ENCODE measurements around the gene SYNPO.

SYNPO gene

GRCh38 chr5:150622157-150622556, 18.3 kb upstream of the SYNPO start:
- no peak for DNase-seq (ENCODE audit: extremely low spot score)
- TF ChIP-seq FOXK2 (IDR thresholded peaks at IDR 0.05) = no peak
- TF ChIP-seq LEF1 (IDR thresholded peaks at IDR 0.05; ENCODE audit: borderline replicate concordance) = no peak
- TF ChIP-seq TARDBP (IDR thresholded peaks at IDR 0.05) = no peak
- no peak for TF ChIP-seq FOXA1 (IDR thresholded peaks at IDR 0.05)
- no peak for TF ChIP-seq HDGF (IDR thresholded peaks at IDR 0.05; ENCODE audit: borderline replicate concordance)
- no peak for TF ChIP-seq FOXM1 (IDR thresholded peaks at IDR 0.05; ENCODE audit: borderline replicate concordance)
- no peak for TF ChIP-seq CTBP1 (IDR thresholded peaks at IDR 0.05; ENCODE audit: borderline replicate concordance)
- TF ChIP-seq ELF4 (IDR thresholded peaks at IDR 0.05) = no peak
- TF ChIP-seq BHLHE40 (IDR thresholded peaks at IDR 0.05; ENCODE audit: borderline replicate concordance) = no peak
- TF ChIP-seq L3MBTL2 (conservative IDR thresholded peaks at IDR 0.05) = no peak
- no peak for TF ChIP-seq SP1 (IDR thresholded peaks at IDR 0.05)
- no peak for TF ChIP-seq ZNF384 (IDR thresholded peaks at IDR 0.05)
- TF ChIP-seq SUZ12 (IDR thresholded peaks at IDR 0.05) = no peak
- TF ChIP-seq, protein P1, sequence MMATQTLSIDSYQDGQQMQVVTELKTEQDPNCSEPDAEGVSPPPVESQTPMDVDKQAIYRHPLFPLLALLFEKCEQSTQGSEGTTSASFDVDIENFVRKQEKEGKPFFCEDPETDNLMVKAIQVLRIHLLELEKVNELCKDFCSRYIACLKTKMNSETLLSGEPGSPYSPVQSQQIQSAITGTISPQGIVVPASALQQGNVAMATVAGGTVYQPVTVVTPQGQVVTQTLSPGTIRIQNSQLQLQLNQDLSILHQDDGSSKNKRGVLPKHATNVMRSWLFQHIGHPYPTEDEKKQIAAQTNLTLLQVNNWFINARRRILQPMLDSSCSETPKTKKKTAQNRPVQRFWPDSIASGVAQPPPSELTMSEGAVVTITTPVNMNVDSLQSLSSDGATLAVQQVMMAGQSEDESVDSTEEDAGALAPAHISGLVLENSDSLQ (IDR thresholded peaks at IDR 0.05) = no peak
- TF ChIP-seq NFRKB (IDR thresholded peaks at IDR 0.05) = no peak
- TF ChIP-seq ARNT (IDR thresholded peaks at IDR 0.05) = no peak
- ChIA-PET POLR2A (no interaction called here), CTCF (no interaction called here)

DNA sequence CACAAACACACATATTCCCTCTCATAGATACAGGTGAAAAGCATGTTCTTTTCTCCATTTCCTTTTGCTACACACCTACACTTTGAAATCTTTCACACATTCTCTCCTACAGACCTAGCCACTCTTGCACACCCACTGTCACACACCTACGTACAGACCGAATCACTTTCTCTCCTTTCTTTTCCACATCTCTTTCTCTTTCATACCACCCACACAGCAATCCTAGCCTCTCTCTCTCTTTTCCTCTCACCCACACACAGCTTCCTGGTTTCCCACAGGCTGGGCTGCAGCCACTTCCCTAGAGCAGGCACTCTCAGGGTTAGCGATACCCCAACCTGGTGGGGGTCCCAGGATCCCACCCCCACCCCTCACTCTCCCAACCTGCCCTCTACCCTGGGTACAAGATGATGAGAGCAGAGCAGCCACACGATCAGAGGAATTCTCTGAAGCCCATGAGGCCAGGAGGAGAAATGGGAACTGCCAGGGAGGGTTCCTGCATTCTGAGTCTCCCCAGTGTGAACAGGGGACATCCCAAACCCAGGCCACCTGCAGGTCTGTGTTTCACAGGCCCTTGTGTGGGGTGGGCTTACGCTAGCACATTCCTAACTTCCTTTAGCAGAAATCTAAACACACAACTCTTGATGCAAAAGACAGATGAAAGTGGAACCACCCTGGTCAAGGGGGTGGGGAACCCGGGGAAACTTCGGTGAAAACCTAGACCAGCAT, 17.1 kb upstream of the SYNPO start:
- no peak for DNase-seq (ENCODE audit: extremely low spot score)
- POLR2A ChIA-PET = no interaction called here
- TF ChIP-seq FOXK2 (IDR thresholded peaks at IDR 0.05) (no peak), ARNT (IDR thresholded peaks at IDR 0.05) (no peak), L3MBTL2 (conservative IDR thresholded peaks at IDR 0.05) (no peak), NFRKB (IDR thresholded peaks at IDR 0.05) (no peak), SP1 (IDR thresholded peaks at IDR 0.05) (no peak), ZNF384 (IDR thresholded peaks at IDR 0.05) (no peak), FOXA1 (IDR thresholded peaks at IDR 0.05) (no peak)
- CTCF ChIA-PET = interaction anchor here (0.6 kb wide), 1 partner anchor 29 kb away, joined by 3 read pairs; no protein-coding TSS in a partner anchor

- TF ChIP-seq SP1 (IDR thresholded peaks at IDR 0.05) (no peak), TARDBP (IDR thresholded peaks at IDR 0.05) (no peak), ELF4 (IDR thresholded peaks at IDR 0.05) (no peak), LEF1 (IDR thresholded peaks at IDR 0.05; ENCODE audit: borderline replicate concordance) (no peak), ZNF384 (IDR thresholded peaks at IDR 0.05) (no peak), BHLHE40 (IDR thresholded peaks at IDR 0.05; ENCODE audit: borderline replicate concordance) (no peak), HDGF (IDR thresholded peaks at IDR 0.05; ENCODE audit: borderline replicate concordance) (no peak), CTBP1 (IDR thresholded peaks at IDR 0.05; ENCODE audit: borderline replicate concordance) (no peak), L3MBTL2 (conservative IDR thresholded peaks at IDR 0.05) (no peak), FOXK2 (IDR thresholded peaks at IDR 0.05) (no peak), FOXM1 (IDR thresholded peaks at IDR 0.05; ENCODE audit: borderline replicate concordance) (no peak), SUZ12 (IDR thresholded peaks at IDR 0.05) (no peak)
- TF ChIP-seq, protein P1 (IDR thresholded peaks at IDR 0.05) = no peak
- DNase-seq (ENCODE audit: extremely low spot score) = no peak
- ChIA-PET CTCF (interaction anchor here (0.6 kb wide), 1 partner anchor 28 kb away, joined by 3 read pairs; no protein-coding TSS in a partner anchor), POLR2A (no interaction called here)
These were observed 16.6 kb upstream of the SYNPO start for GRCh38 chr5:150623878-150624216.

- ChIA-PET CTCF (no interaction called here), POLR2A (no interaction called here)
- DNase-seq (ENCODE audit: extremely low spot score) = peak; percentile 75
- TF ChIP-seq ELF4 (IDR thresholded peaks at IDR 0.05) = no peak
- no peak for TF ChIP-seq ZNF384 (IDR thresholded peaks at IDR 0.05)
- TF ChIP-seq, protein P1 (IDR thresholded peaks at IDR 0.05) = no peak
- no peak for TF ChIP-seq NFRKB (IDR thresholded peaks at IDR 0.05)
- no peak for TF ChIP-seq BHLHE40 (IDR thresholded peaks at IDR 0.05; ENCODE audit: borderline replicate concordance)
- TF ChIP-seq SUZ12 (IDR thresholded peaks at IDR 0.05) = no peak
- TF ChIP-seq TARDBP (IDR thresholded peaks at IDR 0.05) = no peak
- TF ChIP-seq FOXM1 (IDR thresholded peaks at IDR 0.05; ENCODE audit: borderline replicate concordance) = no peak
- no peak for TF ChIP-seq LEF1 (IDR thresholded peaks at IDR 0.05; ENCODE audit: borderline replicate concordance)
- TF ChIP-seq ARNT (IDR thresholded peaks at IDR 0.05) = no peak
- TF ChIP-seq FOXK2 (IDR thresholded peaks at IDR 0.05) = no peak
- TF ChIP-seq CTBP1 (IDR thresholded peaks at IDR 0.05; ENCODE audit: borderline replicate concordance) = no peak
- no peak for TF ChIP-seq SP1 (IDR thresholded peaks at IDR 0.05)
- no peak for TF ChIP-seq HDGF (IDR thresholded peaks at IDR 0.05; ENCODE audit: borderline replicate concordance)
These were observed 15.9 kb upstream of the SYNPO start for GRCh38 chr5:150624334-150625163.

- DNase-seq (ENCODE audit: extremely low spot score) = no peak
- no peak for TF ChIP-seq FOXM1 (IDR thresholded peaks at IDR 0.05; ENCODE audit: borderline replicate concordance)
- no peak for TF ChIP-seq FOXK2 (IDR thresholded peaks at IDR 0.05)
- TF ChIP-seq ARNT (IDR thresholded peaks at IDR 0.05) = no peak
- no peak for TF ChIP-seq BHLHE40 (IDR thresholded peaks at IDR 0.05; ENCODE audit: borderline replicate concordance)
- no peak for TF ChIP-seq ZNF384 (IDR thresholded peaks at IDR 0.05)
- no peak for TF ChIP-seq CTBP1 (IDR thresholded peaks at IDR 0.05; ENCODE audit: borderline replicate concordance)
- ChIA-PET POLR2A (no interaction called here), CTCF (no interaction called here)
These were observed 15.3 kb upstream of the SYNPO start for GRCh38 chr5:150625164-150625535.
